ENCODE data around the gene FBXW8.

Gene FBXW8

DNA sequence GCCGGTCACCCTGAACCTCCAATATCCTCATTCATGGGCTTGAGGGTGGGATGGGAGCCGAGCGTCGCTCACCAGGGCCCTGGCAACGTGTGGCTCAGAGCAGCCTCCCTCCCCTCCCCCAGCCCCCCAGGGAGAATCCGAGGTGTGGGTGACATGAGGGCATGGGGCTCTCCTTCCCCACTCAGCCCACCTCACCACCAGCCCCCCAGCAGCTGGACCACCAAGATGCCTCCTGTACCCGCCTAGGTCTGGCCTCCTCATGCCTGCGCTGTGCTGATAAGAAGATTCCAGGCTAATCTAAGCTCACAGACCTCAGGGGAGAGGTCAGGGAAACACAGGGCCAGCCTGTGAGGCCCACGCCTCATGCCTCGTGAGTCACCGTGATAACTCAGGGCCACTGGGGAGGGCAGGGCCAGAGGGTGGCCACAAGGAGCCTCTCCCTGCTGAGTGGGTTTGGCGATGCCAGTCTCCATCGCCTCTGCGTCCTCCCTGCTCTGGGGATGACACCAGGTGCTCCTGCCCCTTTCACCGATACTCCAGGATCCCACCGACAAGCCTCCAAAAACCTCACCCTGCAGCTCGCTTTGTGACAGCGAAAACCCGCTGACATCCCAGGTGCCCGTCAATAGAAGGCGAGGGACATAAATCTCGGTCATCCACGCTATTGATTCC, 131.6 kb downstream of the FBXW8 start:
- TF ChIP-seq, protein P1, sequence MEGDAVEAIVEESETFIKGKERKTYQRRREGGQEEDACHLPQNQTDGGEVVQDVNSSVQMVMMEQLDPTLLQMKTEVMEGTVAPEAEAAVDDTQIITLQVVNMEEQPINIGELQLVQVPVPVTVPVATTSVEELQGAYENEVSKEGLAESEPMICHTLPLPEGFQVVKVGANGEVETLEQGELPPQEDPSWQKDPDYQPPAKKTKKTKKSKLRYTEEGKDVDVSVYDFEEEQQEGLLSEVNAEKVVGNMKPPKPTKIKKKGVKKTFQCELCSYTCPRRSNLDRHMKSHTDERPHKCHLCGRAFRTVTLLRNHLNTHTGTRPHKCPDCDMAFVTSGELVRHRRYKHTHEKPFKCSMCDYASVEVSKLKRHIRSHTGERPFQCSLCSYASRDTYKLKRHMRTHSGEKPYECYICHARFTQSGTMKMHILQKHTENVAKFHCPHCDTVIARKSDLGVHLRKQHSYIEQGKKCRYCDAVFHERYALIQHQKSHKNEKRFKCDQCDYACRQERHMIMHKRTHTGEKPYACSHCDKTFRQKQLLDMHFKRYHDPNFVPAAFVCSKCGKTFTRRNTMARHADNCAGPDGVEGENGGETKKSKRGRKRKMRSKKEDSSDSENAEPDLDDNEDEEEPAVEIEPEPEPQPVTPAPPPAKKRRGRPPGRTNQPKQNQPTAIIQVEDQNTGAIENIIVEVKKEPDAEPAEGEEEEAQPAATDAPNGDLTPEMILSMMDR (IDR thresholded peaks at IDR 0.05), result no peak

- TF ChIP-seq, protein P1 (IDR thresholded peaks at IDR 0.05), result no peak
Observed at GRCh38 chr12:117042862-117043261, 132.1 kb downstream of the FBXW8 start.

- TF ChIP-seq, protein P1 (IDR thresholded peaks at IDR 0.05), result no peak
Observed at GRCh38 chr12:117044311-117044710, 133.6 kb downstream of the FBXW8 start.

DNA sequence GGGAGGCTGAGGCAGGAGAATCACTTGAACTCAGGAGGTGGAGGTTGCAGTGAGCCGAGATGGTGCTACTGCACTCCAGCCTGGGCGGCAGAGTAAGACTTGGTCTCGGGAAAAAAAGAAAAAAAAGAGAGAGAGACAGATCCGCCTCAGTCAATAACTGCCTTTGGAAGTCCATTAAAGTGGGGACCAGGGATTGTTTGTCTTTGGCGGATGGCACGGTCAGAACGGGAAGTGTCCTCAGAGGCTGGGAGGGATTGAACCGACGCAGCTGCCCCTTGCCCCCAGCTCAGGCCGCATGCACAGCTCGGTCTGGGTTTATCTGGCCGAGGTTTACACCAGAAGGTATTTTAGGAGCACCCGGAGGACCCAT, 134.0 kb downstream of the FBXW8 start:
- TF ChIP-seq, protein P1 (IDR thresholded peaks at IDR 0.05), result no peak

DNA sequence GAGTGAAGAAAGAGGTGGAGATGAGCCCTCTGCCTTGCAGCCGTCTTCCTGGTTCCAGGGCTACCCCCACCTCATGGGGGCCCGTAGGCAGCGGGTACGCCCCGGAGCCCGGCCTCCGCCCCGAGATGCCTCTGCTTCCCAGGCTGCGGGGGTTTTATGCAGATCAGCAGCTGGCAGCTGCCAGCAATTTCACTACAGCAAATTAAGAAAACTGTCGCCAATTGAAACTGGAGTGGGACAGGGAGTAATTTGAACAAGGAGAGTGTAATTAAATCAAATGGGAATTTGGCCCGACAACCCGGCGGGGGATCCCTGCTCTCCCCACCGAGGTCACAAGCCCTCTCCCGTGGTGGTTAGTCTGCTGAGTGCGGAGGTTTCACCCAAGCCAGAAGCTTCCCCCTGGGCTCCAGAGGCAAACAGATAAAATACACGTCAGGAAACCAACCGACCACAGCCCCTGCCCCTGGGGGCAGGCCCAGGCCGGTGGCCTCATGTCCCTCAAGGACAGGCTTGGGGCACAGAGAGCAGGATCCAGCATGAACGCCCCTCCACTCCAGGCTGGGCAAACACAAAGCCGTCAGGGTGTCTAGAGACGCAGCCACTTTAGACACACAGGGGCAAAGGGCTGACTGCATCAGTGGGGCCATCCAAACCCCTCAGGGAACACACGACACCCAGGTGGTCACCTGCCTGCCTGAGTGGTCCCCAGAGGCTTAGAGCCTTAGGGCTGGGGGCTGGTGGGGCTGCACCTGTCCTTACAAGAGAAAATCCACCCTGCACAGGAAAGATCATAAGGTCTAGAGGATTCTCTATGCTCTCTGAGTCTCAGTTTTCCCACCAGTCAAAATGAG, 134.6 kb downstream of the FBXW8 start:
- TF ChIP-seq, protein P1 (IDR thresholded peaks at IDR 0.05), result no peak

- TF ChIP-seq, protein P1 (IDR thresholded peaks at IDR 0.05), result no peak
Observed at GRCh38 chr12:117046011-117046369, 135.2 kb downstream of the FBXW8 start.

DNA sequence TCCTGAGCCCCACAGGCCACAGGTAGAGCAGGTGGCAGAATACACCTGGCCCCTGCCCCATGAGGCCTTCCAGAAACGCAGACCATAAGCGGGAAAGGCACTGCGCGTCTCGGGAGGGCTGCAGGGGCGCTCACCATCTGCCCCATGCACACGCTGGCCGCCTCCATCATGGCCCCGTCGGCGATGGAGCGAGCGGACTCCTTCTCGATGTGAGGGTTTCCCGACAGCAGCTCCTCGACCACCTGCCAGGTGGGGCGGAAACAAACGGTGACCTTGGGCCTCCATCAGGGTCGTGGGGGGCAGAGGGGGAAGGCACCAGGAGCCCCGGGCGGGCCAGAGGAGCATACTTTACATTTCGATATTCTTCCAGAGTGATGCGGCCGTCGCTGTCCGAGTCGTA, 135.7 kb downstream of the FBXW8 start:
- TF ChIP-seq, protein P1 (IDR thresholded peaks at IDR 0.05), result no peak

Data from LNCAP (cell line).